H1 (cell line): Measurements from ENCODE around the gene GPR87. TPM values are rescaled to one million over a fixed set of nuclear protein-coding genes. Genes with fewer than 3 reads are reported as not detected.

Experiments used
- CTCF ChIA-PET: fragments of 300-600 bp; sonication (Branson Sonifier 250); formaldehyde crosslinking; loops from one replicate; lab custom pipeline; 2021; ENCODE audit not compliant: partially characterized antibody; lab: Charles Lee
- POLR2A ChIA-PET: fragments of 300-600 bp; sonication (Branson Sonifier 250); formaldehyde crosslinking; loops from one replicate; lab custom pipeline; 2021; ENCODE audit warnings: inconsistent platforms; ENCODE audit not compliant: partially characterized antibody; lab: Charles Lee
- DNase-seq, 2 experiments: peaks; one replicate each; pipeline versions ENCODE4 v3.0.0 to v3.0.0-alpha.2; 2010 to 2022; ENCODE audit warnings: low spot score in 2 of 2, low read depth in 1 of 2, mixed read lengths in 1 of 2
- FAIRE-seq: peaks from 2 replicates; lab custom pipeline; 2011; peaks lifted over from hg19 to GRCh38; lab: Jason Lieb, UNC
- H2AFZ ChIP-seq: 2 replicates; pipeline ENCODE4 v1.8.1; 2012; ENCODE audit warnings: low read length, inconsistent platforms
- H2AK5ac ChIP-seq: 2 replicates; pipeline ENCODE4 v1.6.1; 2013; ENCODE audit warnings: low read depth, low read length
- H2BK120ac ChIP-seq: replicated peaks from 2 replicates; pipeline ENCODE3; 2013; ENCODE audit warnings: low read depth, low read length, inconsistent platforms
- H2BK12ac ChIP-seq: 2 replicates; pipeline ENCODE4 v1.6.1; 2013; ENCODE audit warnings: low read depth, low read length
- H2BK15ac ChIP-seq: 2 replicates; pipeline ENCODE4 v1.6.1; 2013; ENCODE audit warnings: low read length
- H2BK20ac ChIP-seq: 2 replicates; pipeline ENCODE4 v1.6.1; 2013; ENCODE audit warnings: low read length
- H2BK5ac ChIP-seq: 2 replicates; pipeline ENCODE4 v1.6.1; 2013; ENCODE audit warnings: low read depth, low read length
- H3K14ac ChIP-seq: 2 replicates; pipeline ENCODE4 v1.6.1; 2013; ENCODE audit warnings: inconsistent platforms; ENCODE audit not compliant: insufficient read length
- H3K18ac ChIP-seq: 2 replicates; pipeline ENCODE4 v1.6.1; 2013; ENCODE audit warnings: low read length; ENCODE audit errors: extremely low read depth
- H3K23ac ChIP-seq: 2 replicates; pipeline ENCODE4 v1.6.1; 2013; ENCODE audit warnings: inconsistent platforms; ENCODE audit not compliant: insufficient read length
- H3K23me2 ChIP-seq: 2 replicates; pipeline ENCODE4 v1.6.1; 2013; ENCODE audit warnings: low read depth, low read length
- H3K27ac ChIP-seq: 2 replicates; pipeline ENCODE4 v1.6.1; 2011; ENCODE audit warnings: low read depth, low read length, inconsistent platforms
- H3K27me3 ChIP-seq, 4 experiments: replicated peaks in 1 of 4; 1 replicate in 1 of 4; 2 replicates in 3 of 4; pipeline versions ENCODE4 v1.6.1 to v1.8.1; 2011 to 2013; ENCODE audit warnings: low read length in 3 of 4, mild to moderate bottlenecking in 3 of 4, inconsistent platforms in 2 of 4, mixed read lengths in 2 of 4, moderate library complexity in 1 of 4; ENCODE audit not compliant: control insufficient read depth in 3 of 4, insufficient read depth in 3 of 4; ENCODE audit errors: extremely low read depth in 1 of 4
- H3K36me3 ChIP-seq, 4 experiments: 2 replicates each; pipeline versions ENCODE4 v1.6.1 to v1.8.1; 2011 to 2013; ENCODE audit warnings: mild to moderate bottlenecking in 4 of 4, low read length in 3 of 4, moderate library complexity in 2 of 4, control low read depth in 1 of 4, inconsistent platforms in 1 of 4; ENCODE audit not compliant: insufficient read depth in 4 of 4, control insufficient read depth in 2 of 4
- H3K4ac ChIP-seq: replicated peaks from 2 replicates; pipeline ENCODE3; 2013; ENCODE audit warnings: low read length, low read depth, mixed read lengths, inconsistent platforms; ENCODE audit not compliant: insufficient read length
- H3K4me1 ChIP-seq, 4 experiments: replicated peaks in 1 of 4; 1 replicate in 1 of 4; 2 replicates in 3 of 4; pipeline versions ENCODE4 v1.6.1 to v1.8.1; 2011 to 2013; ENCODE audit warnings: low read length in 3 of 4, inconsistent platforms in 2 of 4, mixed read lengths in 1 of 4; ENCODE audit not compliant: insufficient read depth in 4 of 4, control insufficient read depth in 3 of 4
- H3K4me2 ChIP-seq, 2 experiments: 2 replicates each; pipeline versions ENCODE4 v1.6.1 to v1.8.1; 2011 to 2013; ENCODE audit warnings: low read depth in 2 of 2, low read length in 2 of 2, control low read depth in 1 of 2, inconsistent platforms in 1 of 2, mild to moderate bottlenecking in 1 of 2; ENCODE audit not compliant: insufficient read depth in 1 of 2
- H3K4me3 ChIP-seq, 4 experiments: fragments of 200-600, 300-600 bp in 1 of 4; sonication (generic), shearing (Covaris generic), sonication (Bioruptor Twin) in 1 of 4; 2 replicates each; pipeline versions ENCODE4 v1.5.1 to v1.8.1; 2011 to 2016; ENCODE audit warnings: low read length in 4 of 4, low read depth in 3 of 4, control low read depth in 2 of 4, inconsistent platforms in 2 of 4, mild to moderate bottlenecking in 2 of 4, mixed read lengths in 1 of 4, moderate library complexity in 1 of 4; ENCODE audit not compliant: insufficient read depth in 2 of 4; ENCODE audit errors: extremely low read depth in 1 of 4
- H3K56ac ChIP-seq: replicated peaks from 2 replicates; pipeline ENCODE3; 2013; ENCODE audit warnings: low read depth, mild to moderate bottlenecking, mixed read lengths, low read length, inconsistent platforms; ENCODE audit not compliant: insufficient read length
- H3K79me1 ChIP-seq: 2 replicates; pipeline ENCODE4 v1.6.1; 2013; ENCODE audit warnings: low read depth, low read length, control low read depth
- H3K79me2 ChIP-seq, 2 experiments: 2 replicates each; pipeline versions ENCODE4 v1.6.1 to v1.8.1; 2012 to 2013; ENCODE audit warnings: low read length in 2 of 2, mild to moderate bottlenecking in 2 of 2, inconsistent platforms in 1 of 2; ENCODE audit not compliant: insufficient read depth in 2 of 2, control insufficient read depth in 1 of 2
- H3K9ac ChIP-seq, 4 experiments: replicated peaks in 1 of 4; 1 replicate in 1 of 4; 2 replicates in 3 of 4; pipeline versions ENCODE4 v1.6.1 to v1.8.1; 2011 to 2013; ENCODE audit warnings: low read depth in 3 of 4, low read length in 3 of 4, control low read depth in 2 of 4, mild to moderate bottlenecking in 2 of 4, moderate library complexity in 2 of 4, inconsistent platforms in 1 of 4; ENCODE audit errors: extremely low read depth in 1 of 4
- H3K9me3 ChIP-seq, 2 experiments: 2 replicates each; pipeline versions ENCODE4 v1.6.1 to v1.8.1; 2012 to 2013; ENCODE audit warnings: mild to moderate bottlenecking in 2 of 2, moderate library complexity in 2 of 2, control low read depth in 1 of 2, inconsistent platforms in 1 of 2, low read depth in 1 of 2, low read length in 1 of 2, mixed read lengths in 1 of 2; ENCODE audit not compliant: insufficient read depth in 2 of 2
- H4K20me1 ChIP-seq, 2 experiments: replicated peaks in 1 of 2; 2 replicates each; pipeline versions ENCODE3 to v1.8.1; 2011 to 2013; ENCODE audit warnings: inconsistent platforms in 2 of 2, low read length in 2 of 2, mild to moderate bottlenecking in 1 of 2; ENCODE audit not compliant: insufficient read depth in 2 of 2, control insufficient read depth in 1 of 2
- H4K5ac ChIP-seq: 2 replicates; pipeline ENCODE4 v1.6.1; 2013; ENCODE audit warnings: low read length, low read depth, mixed read lengths, inconsistent platforms; ENCODE audit not compliant: insufficient read length
- H4K8ac ChIP-seq: 2 replicates; pipeline ENCODE4 v1.8.0; 2013; ENCODE audit warnings: mild to moderate bottlenecking, moderate library complexity, low read length, inconsistent platforms; ENCODE audit not compliant: insufficient read depth; ENCODE audit errors: extremely low read depth
- H4K91ac ChIP-seq: replicated peaks from 2 replicates; pipeline ENCODE3; 2013; ENCODE audit warnings: low read length, mixed read lengths, inconsistent platforms; ENCODE audit not compliant: insufficient read length
- BACH1 ChIP-seq: IDR thresholded peaks from 2 replicates; pipeline ENCODE4 v1.6.1; 2012; ENCODE audit warnings: low read length, improper control_type of control experiment
- CBX8 ChIP-seq: fragments of 300-800, 300-1000 bp; sonication (generic); IDR thresholded peaks from 2 replicates; pipeline ENCODE4 v1.7.1; 2016; ENCODE audit warnings: low read depth, low read length, borderline replicate concordance
- CREB1 ChIP-seq: IDR thresholded peaks from 2 replicates; pipeline ENCODE4 v1.6.1; 2012; ENCODE audit warnings: inconsistent platforms
- HDAC2 ChIP-seq, 2 experiments: fragments of 300-600 bp in 1 of 2; sonication (generic) in 1 of 2; IDR thresholded peaks; 2 replicates each; pipeline ENCODE4 v1.6.1; 2011 to 2012; ENCODE audit warnings: low read depth in 2 of 2, low read length in 2 of 2, mild to moderate bottlenecking in 2 of 2, moderate library complexity in 2 of 2, borderline replicate concordance in 1 of 2, inconsistent platforms in 1 of 2
- JUN ChIP-seq: IDR thresholded peaks from 2 replicates; pipeline ENCODE4 v1.6.1; 2011; ENCODE audit warnings: low read depth, mild to moderate bottlenecking, improper control_type of control experiment, low read length
- KDM1A ChIP-seq: fragments of 200-600, 300-600 bp; sonication (generic); IDR thresholded peaks from 2 replicates; pipeline ENCODE4 v1.7.1; 2016; ENCODE audit warnings: mild to moderate bottlenecking, low read length, borderline replicate concordance
- KDM5A ChIP-seq: fragments of 200-600 bp; IDR thresholded peaks from 2 replicates; pipeline ENCODE4 v1.7.1; 2012; ENCODE audit warnings: mild to moderate bottlenecking, low read length, inconsistent platforms, mixed read lengths
- NRF1 ChIP-seq: IDR thresholded peaks from 2 replicates; pipeline ENCODE4 v1.6.1; 2011; ENCODE audit warnings: mild to moderate bottlenecking, low read depth, low read length, improper control_type of control experiment
- POLR2AphosphoS5 ChIP-seq: IDR thresholded peaks from 2 replicates; pipeline ENCODE4 v1.6.1; 2011; ENCODE audit warnings: low read depth, low read length
- RFX5 ChIP-seq: IDR thresholded peaks from 2 replicates; pipeline ENCODE4 v1.6.1; 2011; ENCODE audit warnings: low read depth, low read length, improper control_type of control experiment, borderline replicate concordance
- SIX5 ChIP-seq: IDR thresholded peaks from 2 replicates; pipeline ENCODE4 v1.6.1; 2011; ENCODE audit warnings: mild to moderate bottlenecking, low read depth, low read length
- SP2 ChIP-seq: IDR thresholded peaks from 2 replicates; pipeline ENCODE4 v1.6.1; 2012; ENCODE audit warnings: mild to moderate bottlenecking, low read length, inconsistent platforms
- TAF7 ChIP-seq: optimal IDR thresholded peaks from 2 replicates; pipeline ENCODE3; 2011; ENCODE audit warnings: low read depth, mild to moderate bottlenecking, inconsistent platforms, low read length, moderate library complexity, borderline replicate concordance
- TEAD4 ChIP-seq: IDR thresholded peaks from 2 replicates; pipeline ENCODE4 v1.6.1; 2012; ENCODE audit warnings: low read depth, low read length, inconsistent platforms, mixed read lengths
- WGBS, 2 experiments: shearing (Covaris generic) in 1 of 2; methylation state at CpG; one replicate each; pipeline versions ENCODE4 v1.1.6 to v1.1.7; 2013 to 2015; ENCODE audit warnings: low lambda C conversion rate in 2 of 2, mixed read lengths in 2 of 2, inconsistent platforms in 1 of 2, low coverage in 1 of 2, missing lambda C conversion rate in 1 of 2; ENCODE audit not compliant: insufficient replicate concordance in 2 of 2, insufficient coverage in 1 of 2, insufficient read length in 1 of 2; ENCODE audit errors: extremely low coverage in 1 of 2, missing lambda C conversion rate in 1 of 2; 5-methylcytosine and 5-hydroxymethylcytosine counted together
- polyA plus RNA-seq, 7 experiments: library from polyadenylated mRNA; depleted of rRNA in 3 of 7; stranded (reverse) in 5 of 7; unstranded in 2 of 7; fragments of >200 nt in 5 of 7; fragments of 200-250 nt in 2 of 7; gene quantifications; 1 replicate in 5 of 7; 2 replicates in 1 of 7; 4 replicates in 1 of 7; pipeline versions ENCODE4 v1.2.1 to v1.2.3, GENCODE V29; 2011 to 2013; ENCODE audit warnings: missing spikeins in 2 of 7, mixed read lengths in 2 of 7
- total RNA-seq: library from RNA; stranded (reverse); fragmentation: NEBNext Ultra II Directional; extraction: Animal tissue kit (Norgen Biotek cat#: 25700); gene quantifications from 2 replicates; pipeline ENCODE4 v1.2.1, GENCODE V29; 2021

Gene GPR87
- total and polyA plus RNA-seq, 2 of the 8 experiments (the other 6 are each of a cell fraction or from before 2014, with no cell fraction given), result 0.05 TPM; not detected in 1

- Histone ChIP-seq H3K9ac (no peak overlapping the region), H3K4me2 (no peak overlapping the region), H2BK15ac (no peak overlapping the region), H3K14ac (no peak overlapping the region), H3K36me3 (no peaks in the 10 kb centered on the region), H4K5ac (no peak overlapping the region), H3K27me3 (no peaks in the 10 kb centered on the region), H2BK120ac (no peak overlapping the region), H4K20me1 (peaks cover 0 to 1% of the 10 kb centered on the region in 2 experiments), H3K79me1 (no peaks in the 10 kb centered on the region), H4K91ac (no peak overlapping the region), H3K4me1 (no peaks in the 10 kb centered on the region; a peak in 1 of 7 replicates), H3K27ac (no peak overlapping the region), H2AK5ac (no peak overlapping the region), H3K4me3 (no peak overlapping the region), H2BK20ac (no peak overlapping the region), H4K8ac (no peak overlapping the region), H3K23ac (no peak overlapping the region), H3K18ac (no peak overlapping the region), H2AFZ (no peak overlapping the region), H3K9me3 (no peaks in the 10 kb centered on the region), H3K4ac (no peak overlapping the region), H3K79me2 (no peaks in the 10 kb centered on the region), H2BK5ac (no peak overlapping the region), H3K23me2 (no peaks in the 10 kb centered on the region), H3K56ac (no peak overlapping the region), H2BK12ac (no peak overlapping the region)
- FAIRE-seq (no peak), DNase-seq (no peak)
- ChIA-PET POLR2A (no interaction called here), CTCF (interaction anchor here (0.7 to 9.3 kb wide), 17 partner anchors 10 to 637 kb away, joined by 3 to 155 read pairs (median 3); partner anchors contain the start of gene GPR171)
- 94% methylated on average over 9 of the region's 9 CpGs; no CpG with 5 or more reads in 1 of the 2 experiments for WGBS, 2 experiments
- TF ChIP-seq KDM1A (no peak), TEAD4 (no peak), BACH1 (no peak), HDAC2 (IDR thresholded peaks at IDR 0.05; ENCODE audit: borderline replicate concordance in 1 of 2, low read depth in 2 of 2, low read length in 2 of 2) (no peak), KDM5A (no peak), SP2 (no peak), CREB1 (no peak), CBX8 (no peak), RFX5 (no peak), SIX5 (no peak), JUN (no peak), TAF7 (no peak), POLR2AphosphoS5 (no peak), NRF1 (no peak)
Observed at GRCh38 chr3:151281671-151282324, 34.8 kb downstream of the GPR87 start.
